Measurements from ENCODE around the gene ATG3.
"Not testable (repeated sequence)": the region's sequence is repeated elsewhere in the genome, so short reads cannot be mapped to it uniquely, and the experiment has no call there.

Gene ATG3

GRCh38 chr3:112560721-112561483 lies 860 bp downstream of the ATG3 start:
- DNase-seq, result peak; percentile 37 to 57

DNA sequence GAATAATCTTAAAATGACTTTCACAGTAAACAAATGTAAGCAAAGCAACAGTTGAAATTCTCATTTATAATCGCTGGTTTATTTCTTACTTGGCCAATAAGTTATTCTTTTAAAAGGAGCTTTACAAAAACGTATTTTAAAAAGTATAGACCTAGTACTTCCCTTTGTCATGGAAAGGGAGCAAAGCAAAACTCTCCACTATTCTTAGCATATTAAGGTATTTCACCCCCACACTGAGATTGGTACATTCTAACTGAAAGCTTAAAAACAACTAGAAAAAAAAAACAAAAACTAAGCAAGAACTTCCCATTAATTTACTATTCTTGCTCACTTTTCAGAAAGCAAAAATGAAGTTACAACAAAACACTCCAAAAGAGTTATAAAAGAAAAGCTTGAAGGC lies 1.5 kb downstream of the ATG3 start:
- no peak for DNase-seq

GRCh38 chr3:112557976-112558375 lies 3.8 kb downstream of the ATG3 start:
- DNase-seq, result no peak

DNA sequence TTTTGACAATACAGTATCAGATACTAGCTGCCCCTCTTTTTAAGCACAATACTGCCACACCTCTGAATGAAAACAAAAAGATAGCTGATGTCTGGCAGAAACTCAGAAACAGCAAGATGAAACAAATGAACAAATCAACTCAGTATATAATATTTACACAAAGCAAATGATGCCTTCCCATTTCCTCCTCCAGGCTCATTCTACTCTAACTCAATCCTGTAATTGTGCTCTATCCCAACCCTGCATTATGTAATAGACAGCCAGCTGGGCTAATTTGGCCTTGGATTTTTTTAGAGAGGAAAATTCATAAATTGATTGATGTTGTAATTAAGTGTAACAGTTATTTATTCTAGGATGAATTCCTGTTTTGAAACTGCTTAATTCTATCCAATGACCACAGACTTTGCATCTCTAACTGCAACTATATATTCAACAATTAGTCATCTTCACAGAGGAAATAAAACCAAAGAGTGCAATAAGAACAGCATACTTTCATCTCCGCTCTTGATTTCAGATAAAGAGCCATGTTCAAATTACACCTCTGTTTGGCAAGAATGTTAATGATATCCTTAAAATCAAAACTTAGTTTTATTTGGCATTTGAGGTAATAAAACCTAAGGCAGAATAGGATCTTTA lies 6.1 kb downstream of the ATG3 start:
- no peak for DNase-seq

DNA sequence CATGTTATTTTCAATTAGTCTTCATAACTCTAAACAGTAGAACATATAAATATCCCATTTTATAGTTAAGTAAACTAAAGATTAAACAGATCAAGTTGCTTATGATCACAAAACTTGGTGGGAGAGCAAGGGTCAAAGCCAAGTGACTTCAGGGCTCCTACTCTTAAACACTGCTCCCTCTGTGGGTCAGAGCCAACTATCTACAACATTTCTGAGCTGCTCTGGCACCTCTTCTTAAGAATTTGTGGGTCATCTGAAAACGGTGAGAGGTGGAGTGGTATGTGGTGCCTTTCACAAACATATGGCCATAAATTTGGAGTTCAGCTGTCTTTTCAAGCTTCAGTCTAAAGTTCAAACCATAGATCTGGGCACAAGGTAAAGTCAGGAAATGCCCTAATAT lies 10.9 kb downstream of the ATG3 start:
- no peak for DNase-seq

- no peak for DNase-seq
Observed at GRCh38 chr3:112546216-112546759, 15.5 kb downstream of the ATG3 start.

GRCh38 chr3:112539825-112540650 lies 21.7 kb downstream of the ATG3 start:
- DNase-seq, result no peak

DNA sequence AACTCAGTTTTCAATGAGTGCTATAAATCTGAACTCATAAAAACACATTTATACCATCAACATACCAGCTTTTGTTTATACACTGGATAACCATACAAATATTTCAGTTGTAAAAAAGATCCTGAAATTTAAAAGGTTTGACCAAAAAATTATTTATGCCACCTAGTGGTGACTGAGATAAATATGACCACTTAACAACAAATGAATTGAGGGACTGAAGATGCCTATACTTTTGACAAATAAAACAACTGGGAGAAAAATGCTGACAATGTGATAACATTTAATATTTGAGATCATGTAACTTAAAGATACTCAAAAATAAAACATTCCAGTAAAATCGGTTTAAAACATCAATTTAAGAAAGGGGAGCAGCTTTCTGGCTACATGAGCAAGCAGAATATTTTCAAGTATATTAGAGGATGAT lies 30.4 kb downstream of the ATG3 start:
- DNase-seq, result no peak

- DNase-seq, result no peak
Observed at GRCh38 chr3:112530573-112530972, 31.2 kb downstream of the ATG3 start.

DNA sequence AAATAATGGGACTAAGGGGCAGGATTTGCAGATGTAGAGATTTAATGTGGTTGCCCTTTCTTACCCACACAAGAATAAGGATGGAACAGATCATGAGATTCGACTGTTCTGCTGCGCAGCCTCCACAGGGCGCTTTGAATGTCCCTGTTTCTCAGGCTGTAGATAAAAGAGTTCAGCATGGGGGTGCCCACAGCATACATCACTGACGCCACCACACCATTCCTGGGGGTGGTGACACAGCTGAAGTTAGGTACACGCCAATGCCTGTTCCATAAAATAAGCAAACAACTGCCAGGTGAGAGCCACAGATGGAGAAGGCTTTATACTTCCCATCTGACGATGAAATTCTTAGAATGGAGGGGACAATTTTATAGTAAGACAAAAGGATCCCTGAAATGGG lies 37.6 kb downstream of the ATG3 start:
- not testable (repeated sequence) for DNase-seq

- peak; percentile 42 to 62 for DNase-seq
Observed at GRCh38 chr3:112519424-112520001, 42.2 kb downstream of the ATG3 start.

GRCh38 chr3:112518970-112519369 lies 42.8 kb downstream of the ATG3 start:
- DNase-seq, result not testable (repeated sequence)

GRCh38 chr3:112514527-112515128 lies 47.1 kb downstream of the ATG3 start:
- no peak for DNase-seq

DNA sequence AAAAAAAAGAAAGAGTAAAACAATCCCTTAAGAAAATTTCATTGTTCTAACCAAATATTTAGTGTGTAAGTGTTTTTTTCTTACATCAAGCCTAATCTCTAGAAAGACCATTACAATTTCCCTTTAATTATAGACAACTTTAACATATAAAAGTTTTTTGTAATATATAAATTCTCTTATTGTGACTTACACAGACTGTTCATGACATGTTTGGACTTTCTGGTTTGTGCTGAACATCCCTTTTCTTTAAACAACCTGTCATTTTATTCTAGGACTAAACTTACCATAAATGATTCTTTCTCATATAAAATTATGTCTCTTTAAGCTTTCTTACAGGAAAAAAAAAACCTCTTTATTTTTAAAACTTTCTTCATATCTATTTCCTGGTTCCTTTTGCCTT lies 49.4 kb downstream of the ATG3 start:
- no peak for DNase-seq

GRCh38 chr3:112508860-112509259 lies 52.9 kb downstream of the ATG3 start:
- DNase-seq, result no peak

- no peak for DNase-seq
Observed at GRCh38 chr3:112508261-112508660, 53.5 kb downstream of the ATG3 start.

DNA sequence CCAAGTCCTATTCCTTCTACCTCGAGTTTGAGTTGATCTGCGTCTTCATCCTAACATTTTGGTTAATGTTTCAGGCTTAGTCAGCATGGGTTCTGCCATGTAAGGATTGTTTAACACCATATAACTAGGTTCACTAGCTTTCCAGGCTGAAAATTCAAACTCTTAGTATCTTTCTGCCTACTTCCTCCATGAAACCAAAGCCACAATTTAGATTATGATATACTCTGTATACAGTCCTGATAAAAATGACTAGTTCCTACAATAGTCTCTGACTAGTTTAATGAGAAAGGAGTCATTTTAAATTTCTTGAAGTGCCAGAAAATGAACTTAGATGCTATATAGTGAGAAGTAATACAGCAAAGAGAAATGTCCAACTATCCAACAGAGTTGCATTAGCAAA lies 55.9 kb downstream of the ATG3 start:
- DNase-seq, result no peak

DNA sequence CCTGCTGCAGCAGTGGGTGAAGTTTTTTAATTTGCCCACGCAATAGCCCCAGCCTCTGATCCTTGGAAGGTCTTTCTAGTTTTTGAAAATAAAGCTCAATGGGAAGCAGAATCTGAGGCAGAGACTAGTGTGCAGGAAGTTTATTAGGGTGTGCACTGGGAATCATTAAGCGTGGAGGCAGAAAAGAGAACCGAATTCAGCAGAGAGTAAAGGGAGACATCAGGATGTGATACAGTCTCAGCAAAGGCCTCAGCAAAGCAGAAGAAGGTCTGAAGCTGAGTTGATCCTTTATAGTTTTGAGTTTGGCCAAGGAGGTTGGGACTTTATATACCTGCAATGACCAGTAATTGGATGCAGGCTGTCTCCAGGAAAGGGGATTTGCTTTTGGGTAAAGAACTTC lies 57.6 kb downstream of the ATG3 start:
- DNase-seq, result no peak

GRCh38 chr3:112503304-112503972 lies 58.3 kb downstream of the ATG3 start:
- no peak for DNase-seq

GRCh38 chr3:112500621-112501020 lies 61.1 kb downstream of the ATG3 start:
- DNase-seq, result no peak

- no peak for DNase-seq
Observed at GRCh38 chr3:112498914-112499711, 62.6 kb downstream of the ATG3 start, which contains the start of gene BTLA. Gene BTLA (minus strand): TSS chr3:112499472. CDS start chr3:112499358, 114 bp downstream.
